Fibroblast of villous mesenchyme (primary cell): Measurements from ENCODE around the gene PTPRK. TPM values are rescaled to one million over a fixed set of nuclear protein-coding genes. Genes with fewer than 3 reads are reported as not detected.

Experiments
- DNase-seq: peaks from one replicate; pipeline ENCODE4 v3.0.0-alpha.2; 2010; ENCODE audit warnings: low read depth
- H3K4me3 ChIP-seq: 2 replicates; pipeline ENCODE4 v1.5.1; 2011; ENCODE audit warnings: low read depth, mild to moderate bottlenecking, low read length
- total RNA-seq: library from RNA; depleted of rRNA; stranded (reverse); fragments of >200 nt; gene quantifications from 2 replicates; pipeline ENCODE4 v1.2.3, GENCODE V29; 2012
- TF ChIP-seq, protein P1 (sequence below): IDR thresholded peaks from 2 replicates; pipeline ENCODE4 v1.5.1; 2012; ENCODE audit warnings: low read depth, mild to moderate bottlenecking, low read length; ENCODE audit not compliant: insufficient read depth

The PTPRK gene
- total RNA-seq, 1 donor = 70.0 TPM

GRCh38 chr6:128305976-128306375 is 214.4 kb downstream of the PTPRK start:
- no peak overlapping the region for H3K4me3 ChIP-seq
- no peak for DNase-seq
- TF ChIP-seq, protein P1, sequence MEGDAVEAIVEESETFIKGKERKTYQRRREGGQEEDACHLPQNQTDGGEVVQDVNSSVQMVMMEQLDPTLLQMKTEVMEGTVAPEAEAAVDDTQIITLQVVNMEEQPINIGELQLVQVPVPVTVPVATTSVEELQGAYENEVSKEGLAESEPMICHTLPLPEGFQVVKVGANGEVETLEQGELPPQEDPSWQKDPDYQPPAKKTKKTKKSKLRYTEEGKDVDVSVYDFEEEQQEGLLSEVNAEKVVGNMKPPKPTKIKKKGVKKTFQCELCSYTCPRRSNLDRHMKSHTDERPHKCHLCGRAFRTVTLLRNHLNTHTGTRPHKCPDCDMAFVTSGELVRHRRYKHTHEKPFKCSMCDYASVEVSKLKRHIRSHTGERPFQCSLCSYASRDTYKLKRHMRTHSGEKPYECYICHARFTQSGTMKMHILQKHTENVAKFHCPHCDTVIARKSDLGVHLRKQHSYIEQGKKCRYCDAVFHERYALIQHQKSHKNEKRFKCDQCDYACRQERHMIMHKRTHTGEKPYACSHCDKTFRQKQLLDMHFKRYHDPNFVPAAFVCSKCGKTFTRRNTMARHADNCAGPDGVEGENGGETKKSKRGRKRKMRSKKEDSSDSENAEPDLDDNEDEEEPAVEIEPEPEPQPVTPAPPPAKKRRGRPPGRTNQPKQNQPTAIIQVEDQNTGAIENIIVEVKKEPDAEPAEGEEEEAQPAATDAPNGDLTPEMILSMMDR = no peak

DNA sequence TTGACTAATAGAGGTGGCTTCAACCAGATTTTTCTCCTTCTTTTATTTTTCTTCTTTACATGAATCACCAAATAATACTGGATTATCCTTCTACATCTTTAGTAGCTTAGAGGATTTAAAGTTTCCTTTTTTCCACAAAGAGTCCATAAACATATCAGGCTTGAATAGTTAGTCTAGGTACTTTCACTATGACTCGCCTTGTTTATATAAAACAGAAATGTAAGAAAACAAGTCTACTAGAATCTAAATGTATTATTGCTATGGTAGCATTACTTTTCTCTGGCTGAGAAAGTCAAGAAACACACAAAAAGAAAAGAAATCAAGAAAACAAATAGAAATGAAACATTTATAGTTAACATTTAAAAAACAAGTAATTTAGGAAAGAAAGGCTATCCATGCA is 215.2 kb downstream of the PTPRK start:
- H3K4me3 ChIP-seq = no peak overlapping the region
- TF ChIP-seq, protein P1 = no peak
- peak; percentile 48 for DNase-seq

DNA sequence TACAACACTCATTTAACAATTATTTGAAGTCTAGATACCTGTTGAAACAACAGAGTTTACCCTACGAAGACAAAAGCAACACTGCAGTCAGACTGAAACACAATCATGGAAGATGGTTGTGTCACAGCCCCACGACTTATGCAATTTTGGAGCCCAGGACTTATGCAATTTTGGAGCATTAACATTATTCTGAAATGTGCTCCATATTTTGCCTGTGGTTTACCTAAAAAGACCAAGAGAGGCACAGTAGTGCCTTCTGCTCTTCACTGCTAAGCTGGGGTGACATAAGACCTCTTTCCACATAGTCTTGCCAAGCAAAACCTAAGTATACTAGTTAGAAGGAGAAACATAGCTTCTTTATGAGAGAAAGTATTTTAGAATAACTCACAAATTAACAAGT is 216.5 kb downstream of the PTPRK start:
- H3K4me3 ChIP-seq = no peak overlapping the region
- TF ChIP-seq, protein P1 = no peak
- DNase-seq = no peak

DNA sequence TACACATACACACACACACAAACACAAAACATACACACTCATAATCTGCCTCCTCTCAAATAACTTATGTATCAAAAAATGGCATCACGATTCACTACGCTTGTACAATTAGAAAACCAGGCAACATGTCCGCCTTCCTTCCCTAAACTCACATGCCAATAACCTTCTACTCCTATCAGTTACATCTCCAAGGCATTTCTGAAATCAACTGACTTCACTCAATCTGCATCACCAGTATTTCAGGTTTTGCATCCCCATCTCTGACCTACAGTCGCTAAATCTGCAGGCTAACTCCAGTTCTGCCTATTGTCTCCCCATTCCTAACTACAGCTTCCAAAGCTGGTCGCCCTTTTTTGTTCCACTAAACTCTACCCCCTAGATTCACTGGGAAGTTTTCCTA is 217.5 kb downstream of the PTPRK start:
- TF ChIP-seq, protein P1 = no peak

GRCh38 chr6:128295670-128296069 is 224.7 kb downstream of the PTPRK start:
- no peak for DNase-seq
- H3K4me3 ChIP-seq = no peak overlapping the region
- TF ChIP-seq, protein P1 = no peak

More for the DNA sequence above, 217.5 kb downstream of the PTPRK start:
- H3K4me3 ChIP-seq = no peak overlapping the region
- DNase-seq = no peak

GRCh38 chr6:128290221-128290620 is 230.2 kb downstream of the PTPRK start:
- DNase-seq = no peak
- H3K4me3 ChIP-seq = no peak overlapping the region
- TF ChIP-seq, protein P1 = no peak

DNA sequence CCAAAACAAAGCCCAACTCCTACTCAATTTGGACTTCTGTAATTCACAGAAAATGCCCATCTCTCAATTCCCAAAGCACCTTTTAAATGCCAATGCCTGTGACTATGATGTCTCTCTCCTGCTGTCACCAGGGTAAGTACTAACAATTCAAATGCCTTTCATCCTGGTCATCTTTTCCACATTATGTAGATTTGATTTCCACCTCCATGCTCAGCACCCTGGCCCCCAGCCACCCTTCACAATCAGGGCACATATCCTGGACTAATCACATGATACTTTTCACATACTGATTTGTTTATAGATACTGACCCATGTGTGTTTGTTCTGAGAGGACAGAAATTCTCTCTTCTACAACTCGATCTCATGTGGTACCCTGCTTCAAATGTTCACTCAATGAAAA is 236.3 kb downstream of the PTPRK start:
- H3K4me3 ChIP-seq = no peak overlapping the region
- TF ChIP-seq, protein P1 = no peak
- DNase-seq = no peak
